GM19452 (cell line): ENCODE results near the gene ADSS1.
A peak's percentile ranks its signal among the peaks of the same experiment; 100 is the strongest.
"Not testable (repeated sequence)": the region's sequence is repeated elsewhere in the genome, so short reads cannot be mapped to it uniquely, and the experiment has no call there.

Experiments used
- ATAC-seq: cut with Tn5 transposase; IDR thresholded peaks from one replicate; pipeline ENCODE4 v1.9.1; 2021; ENCODE audit not compliant: unreplicated experiment

ADSS1 gene

DNA sequence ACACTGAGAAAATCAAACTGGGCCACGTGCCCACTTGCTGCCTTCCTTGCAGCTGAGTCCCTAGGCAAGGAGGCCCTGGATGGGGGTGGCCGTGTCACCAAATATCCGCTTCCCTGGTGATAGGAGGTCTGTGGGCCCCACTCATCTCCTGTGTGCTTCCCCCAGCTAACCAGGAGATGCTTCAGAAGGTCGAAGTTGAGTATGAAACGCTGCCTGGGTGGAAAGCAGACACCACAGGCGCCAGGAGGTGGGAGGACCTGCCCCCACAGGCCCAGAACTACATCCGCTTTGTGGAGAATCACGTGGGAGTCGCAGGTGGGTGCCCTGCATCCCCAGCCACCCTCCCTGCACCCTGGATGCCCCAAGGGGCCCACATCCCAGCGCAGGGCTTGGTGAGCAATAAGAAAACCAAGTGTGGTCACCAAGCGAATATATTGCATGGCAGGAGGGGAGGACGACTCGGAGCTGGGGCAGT lies 22.1 kb downstream of the ADSS1 start:
- ATAC-seq: no peak

DNA sequence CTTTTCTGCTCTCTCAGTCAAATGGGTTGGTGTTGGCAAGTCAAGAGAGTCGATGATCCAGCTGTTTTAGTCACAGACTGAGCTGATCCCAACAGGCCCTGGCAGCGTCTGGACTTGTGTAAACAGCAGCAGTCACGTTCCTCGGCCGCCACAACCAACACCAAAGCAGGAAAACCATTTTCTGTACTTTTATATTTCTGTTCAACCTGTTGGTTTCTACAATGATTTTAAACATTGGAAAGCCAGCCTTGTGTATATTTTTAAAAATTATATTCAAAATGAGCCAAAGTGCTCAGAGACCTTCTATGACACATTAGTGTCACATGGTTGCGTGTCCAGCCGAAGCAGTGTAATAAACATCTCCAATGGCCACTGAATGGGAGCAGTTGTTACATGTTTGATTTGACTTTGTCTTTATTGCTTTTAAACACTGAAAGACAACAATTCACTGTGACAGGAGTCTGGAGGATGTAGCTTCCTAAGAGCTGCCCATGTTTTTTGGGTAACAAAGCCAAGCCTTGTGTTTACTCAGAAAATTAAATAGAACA lies 23.0 kb downstream of the ADSS1 start:
- ATAC-seq: no peak

DNA sequence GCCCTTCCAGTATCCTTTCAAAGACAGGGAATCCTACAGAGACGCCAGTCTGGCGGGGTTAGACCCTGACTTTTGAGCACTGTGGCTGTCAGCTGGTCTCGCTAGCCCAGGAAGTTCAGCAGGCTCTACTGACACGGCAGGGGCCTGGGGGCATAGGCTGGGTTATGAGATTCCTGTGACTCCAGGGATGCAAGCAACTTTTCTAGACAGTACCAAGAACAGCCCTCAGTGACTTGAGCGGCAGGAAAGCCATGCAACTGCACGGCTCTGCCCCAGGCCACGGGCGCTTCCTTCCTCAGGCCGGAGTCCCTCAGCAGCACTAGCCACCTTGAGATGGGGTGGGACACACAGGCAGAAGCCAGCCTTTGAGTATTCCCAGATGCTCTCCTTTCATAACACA lies 23.8 kb downstream of the ADSS1 start:
- no peak for ATAC-seq

DNA sequence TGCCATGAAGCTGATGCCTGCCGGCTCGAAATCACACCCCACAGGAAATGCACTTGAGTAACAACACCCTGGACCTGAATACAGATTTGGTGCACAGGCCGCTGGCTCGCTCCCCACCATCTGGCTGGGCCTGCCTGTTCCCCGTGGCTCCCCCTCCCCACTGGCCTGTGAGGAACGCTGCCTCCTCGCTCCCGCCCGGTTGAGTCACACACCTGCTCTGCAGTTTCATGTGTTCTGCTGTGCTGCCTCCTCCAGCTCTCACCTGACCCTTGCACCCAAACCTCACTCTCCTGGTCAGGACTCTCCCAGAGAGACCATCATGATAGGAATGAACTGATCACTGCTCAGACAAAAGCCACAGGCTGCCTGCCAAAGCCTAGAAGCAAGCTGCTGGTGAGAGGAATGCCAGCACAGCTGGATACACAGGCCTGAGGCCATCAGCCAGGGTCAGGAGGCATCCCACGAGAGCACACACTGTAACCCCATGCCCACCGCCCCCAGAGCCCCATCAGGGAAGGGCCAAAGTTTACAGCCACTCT lies 25.2 kb downstream of the ADSS1 start:
- ATAC-seq: no peak

DNA sequence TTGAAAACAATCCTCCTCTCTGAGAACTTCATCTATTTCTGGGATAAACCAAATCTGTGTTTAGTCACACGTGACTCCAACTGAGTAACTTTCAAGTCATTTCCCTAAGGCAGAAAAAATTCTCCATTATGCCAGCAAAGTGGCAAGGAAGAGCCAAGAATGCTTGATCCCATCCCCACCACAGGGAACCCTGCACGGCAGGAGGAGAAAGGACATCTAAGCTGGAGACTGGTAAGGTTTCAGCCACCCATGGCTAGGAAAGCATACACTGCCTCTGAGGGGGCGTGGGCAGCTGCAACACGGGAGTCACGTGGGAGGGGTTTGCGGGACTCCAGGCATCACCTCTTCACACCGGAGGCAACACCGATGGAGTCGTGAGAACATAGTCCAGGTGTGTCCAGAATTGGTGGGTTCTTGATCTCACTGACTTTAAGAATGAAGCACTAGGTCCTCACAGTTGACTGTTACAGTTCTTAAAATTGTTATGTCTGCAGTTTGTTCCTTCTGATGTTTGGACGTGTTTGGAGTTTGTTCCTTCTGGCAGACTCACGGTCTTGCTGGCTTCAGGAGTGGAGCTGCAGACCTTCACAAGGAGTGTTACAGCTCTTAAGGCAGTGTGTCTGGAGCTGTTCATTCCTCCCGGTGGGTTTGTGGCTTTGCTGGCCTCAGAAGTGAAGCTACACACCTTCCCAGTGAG lies 26.2 kb downstream of the ADSS1 start:
- ATAC-seq: no peak

DNA sequence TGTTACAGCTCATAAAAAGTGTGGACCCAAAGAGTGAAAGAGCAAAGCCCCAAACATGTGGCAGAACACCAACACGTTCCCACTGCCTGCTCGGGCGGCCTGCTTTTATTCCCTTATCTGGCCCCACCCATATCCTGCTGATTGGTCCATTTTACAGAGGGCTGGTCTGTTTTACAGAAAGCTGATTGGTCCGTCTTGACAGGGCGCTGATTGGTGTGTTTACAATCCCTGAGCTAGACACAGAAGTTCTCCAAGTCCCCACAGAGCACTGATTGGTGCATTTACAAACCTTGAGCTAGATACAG lies 26.7 kb downstream of the ADSS1 start:
- ATAC-seq: not testable (repeated sequence)

DNA sequence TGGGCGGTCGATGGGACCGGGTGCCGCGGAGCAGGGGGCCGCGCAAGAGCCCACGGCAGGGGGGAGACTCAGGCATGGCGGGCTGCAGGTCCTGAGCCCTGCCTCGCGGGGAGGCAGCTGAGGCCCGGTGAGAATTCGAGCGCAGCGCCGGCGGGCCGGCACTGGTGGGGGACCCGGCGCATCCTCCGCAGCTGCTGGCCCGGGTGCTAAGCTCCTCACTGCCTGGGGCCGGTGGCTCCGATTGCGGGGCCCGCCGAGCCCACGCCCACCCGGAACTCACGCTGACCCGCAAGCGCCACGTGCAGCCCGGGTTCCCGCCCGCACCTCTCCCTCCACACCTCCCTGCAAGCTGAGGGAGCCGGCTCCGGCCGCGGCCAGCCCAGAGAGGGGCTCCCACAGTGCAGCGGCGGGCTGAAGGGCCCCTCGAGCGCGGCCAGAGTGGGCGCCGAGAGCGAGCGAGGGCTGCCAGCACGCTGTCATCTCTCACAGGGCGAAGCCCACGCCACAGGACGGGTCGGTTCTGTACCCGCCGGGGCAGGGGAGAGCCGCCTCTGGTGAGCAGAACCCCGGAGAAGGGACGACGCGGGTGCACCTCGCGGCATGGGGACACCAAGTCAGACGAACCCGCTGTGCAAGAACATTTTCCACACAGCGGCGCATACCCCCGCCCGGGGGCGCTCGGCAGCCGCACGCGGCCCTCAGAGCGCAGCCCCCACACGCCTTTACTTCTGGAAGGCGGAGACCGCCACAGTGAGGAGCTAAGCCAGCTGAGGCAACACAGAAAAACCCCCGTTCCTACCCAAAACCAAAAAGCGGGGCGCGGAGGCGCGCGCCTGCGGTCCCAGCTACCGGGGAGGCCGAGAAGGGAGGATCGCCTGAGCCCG lies 27.8 kb downstream of the ADSS1 start:
- no peak for ATAC-seq

DNA sequence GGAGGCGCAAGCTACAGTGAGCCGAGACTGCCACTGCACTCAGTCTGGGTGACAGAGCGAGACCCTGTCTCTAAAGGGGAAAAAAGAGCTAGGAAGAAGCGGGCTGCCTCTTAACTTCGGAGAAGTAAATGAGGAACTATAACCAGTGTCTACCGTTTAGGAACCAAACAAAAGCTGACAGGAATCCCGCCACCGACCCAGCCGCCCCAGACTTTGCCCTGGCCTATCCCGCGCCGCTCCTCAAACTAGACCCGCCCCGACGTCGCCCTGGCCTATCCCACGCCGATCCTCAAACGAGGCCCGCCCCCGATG lies 28.4 kb downstream of the ADSS1 start:
- peak; percentile 79 for ATAC-seq

DNA sequence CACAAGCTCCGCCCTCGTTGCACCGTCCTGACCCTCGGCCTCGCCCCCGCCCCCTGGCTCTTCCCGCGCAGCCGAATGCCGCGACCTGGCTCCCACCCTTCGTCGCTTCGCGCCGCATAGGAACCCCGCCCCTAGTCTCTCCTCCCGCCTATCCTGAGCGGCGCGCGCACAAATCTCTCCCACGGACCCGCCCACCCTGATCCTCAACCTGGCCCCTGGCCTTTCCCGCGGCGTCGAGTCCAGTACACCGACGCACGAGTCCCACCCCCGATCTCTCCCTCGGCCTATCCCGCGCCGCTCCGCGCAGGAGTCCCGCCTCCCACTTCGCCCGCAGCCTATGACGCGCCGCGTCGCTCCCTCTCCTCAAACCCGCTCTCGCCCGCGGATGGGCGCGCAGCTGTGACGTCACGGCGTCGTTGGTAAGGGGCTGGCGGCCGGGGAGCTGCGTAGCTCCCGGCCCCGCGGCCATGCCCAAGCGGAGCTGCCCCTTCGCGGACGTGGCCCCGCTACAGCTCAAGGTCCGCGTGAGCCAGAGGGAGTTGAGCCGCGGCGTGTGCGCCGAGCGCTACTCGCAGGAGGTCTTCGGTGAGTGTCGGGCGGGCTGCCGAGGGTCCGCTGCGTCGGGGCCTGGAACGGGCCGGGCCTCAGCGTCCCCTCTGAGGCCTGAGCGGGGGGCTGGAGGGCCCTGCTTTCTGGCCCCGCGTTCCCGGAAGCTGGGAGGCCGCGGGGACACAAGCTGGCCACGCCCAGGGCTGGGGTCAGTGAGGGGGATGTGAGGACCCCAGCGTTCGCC lies 28.9 kb downstream of the ADSS1 start, which contains the start of gene SIVA1:
Gene SIVA1, plus strand, starts transcription at position 413 of the 793 bp plus-strand sequence. Its CDS starts 55 bp downstream, at position 468.
- peak; percentile 90 for ATAC-seq

DNA sequence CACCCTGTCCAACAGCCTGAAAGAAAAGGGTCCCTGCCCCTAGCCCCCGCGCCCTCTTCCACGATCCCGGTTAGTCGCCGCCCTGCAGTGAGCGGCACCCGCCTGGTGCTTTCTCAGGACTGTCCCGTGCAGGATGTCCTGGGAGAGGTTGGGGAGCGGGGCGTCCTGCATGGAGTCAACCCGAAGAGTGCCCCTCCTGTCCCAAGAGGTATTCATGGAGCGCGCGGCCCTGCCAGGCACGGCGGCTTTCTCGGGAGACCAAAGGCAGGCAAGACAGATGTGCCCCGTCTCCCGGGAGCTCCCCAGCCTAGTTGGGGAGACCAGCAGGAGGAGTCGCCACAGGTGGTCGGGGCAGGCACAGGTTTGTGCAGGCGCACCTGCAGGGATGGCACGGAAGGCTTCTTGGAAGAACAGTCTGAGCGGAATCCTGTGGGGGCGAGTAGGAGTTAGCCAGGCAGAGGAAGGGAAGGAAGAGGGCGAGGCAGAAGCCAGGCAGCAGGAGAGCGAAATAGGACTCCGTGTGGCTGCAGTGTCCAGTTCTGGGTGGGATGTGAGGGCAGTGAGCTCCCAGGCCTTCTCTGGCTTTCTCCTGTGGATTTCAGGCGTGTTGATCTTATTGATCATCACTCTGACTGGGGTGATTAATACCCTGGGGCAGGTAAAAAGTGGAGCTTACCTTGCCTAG lies 29.6 kb downstream of the ADSS1 start:
- ATAC-seq: no peak

DNA sequence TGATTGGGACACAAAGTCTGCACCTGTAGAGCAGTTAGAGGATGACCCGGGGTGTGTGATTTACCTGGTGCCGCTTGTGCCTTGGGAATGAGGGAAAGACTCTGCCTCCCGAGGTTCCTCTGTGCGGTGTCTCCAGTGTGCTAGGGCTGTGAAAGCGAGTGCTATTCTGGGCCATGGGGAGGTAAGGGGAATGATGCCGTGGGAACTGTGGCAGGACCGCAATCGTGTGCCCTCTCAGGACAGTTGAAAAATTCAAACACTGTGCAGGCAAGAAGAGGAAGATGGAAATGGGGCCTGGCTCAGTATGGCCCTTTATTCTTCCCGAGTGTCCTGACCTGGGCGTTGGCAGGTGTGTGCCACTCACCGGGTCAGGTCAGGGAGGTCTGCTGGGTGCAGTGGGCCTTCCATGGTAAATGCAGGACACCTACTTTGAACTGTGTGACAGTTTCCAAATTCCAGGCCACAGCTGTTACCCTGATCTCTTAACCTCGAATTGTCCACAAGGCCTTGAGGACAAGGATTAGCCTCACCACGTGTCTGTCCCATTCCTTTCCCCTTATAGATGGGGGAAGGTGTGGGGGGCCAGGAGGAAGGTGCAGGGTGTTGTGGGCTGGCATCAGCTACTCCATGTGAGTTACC lies 30.3 kb downstream of the ADSS1 start:
- no peak for ATAC-seq

DNA sequence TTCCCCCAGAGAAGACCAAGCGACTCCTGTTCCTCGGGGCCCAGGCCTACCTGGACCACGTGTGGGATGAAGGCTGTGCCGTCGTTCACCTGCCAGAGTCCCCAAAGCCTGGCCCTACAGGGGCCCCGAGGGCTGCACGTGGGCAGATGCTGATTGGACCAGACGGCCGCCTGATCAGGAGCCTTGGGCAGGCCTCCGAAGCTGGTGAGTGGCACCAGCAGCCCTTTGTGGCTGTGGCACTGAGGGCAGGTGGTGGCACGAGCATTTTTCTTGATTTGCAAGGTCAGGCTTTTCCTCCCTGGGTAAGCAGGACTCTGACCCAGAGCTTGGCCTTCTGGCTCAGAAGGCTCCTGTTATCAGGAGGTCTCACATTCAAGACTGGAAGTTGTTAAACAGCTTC lies 31.6 kb downstream of the ADSS1 start:
- no peak for ATAC-seq

DNA sequence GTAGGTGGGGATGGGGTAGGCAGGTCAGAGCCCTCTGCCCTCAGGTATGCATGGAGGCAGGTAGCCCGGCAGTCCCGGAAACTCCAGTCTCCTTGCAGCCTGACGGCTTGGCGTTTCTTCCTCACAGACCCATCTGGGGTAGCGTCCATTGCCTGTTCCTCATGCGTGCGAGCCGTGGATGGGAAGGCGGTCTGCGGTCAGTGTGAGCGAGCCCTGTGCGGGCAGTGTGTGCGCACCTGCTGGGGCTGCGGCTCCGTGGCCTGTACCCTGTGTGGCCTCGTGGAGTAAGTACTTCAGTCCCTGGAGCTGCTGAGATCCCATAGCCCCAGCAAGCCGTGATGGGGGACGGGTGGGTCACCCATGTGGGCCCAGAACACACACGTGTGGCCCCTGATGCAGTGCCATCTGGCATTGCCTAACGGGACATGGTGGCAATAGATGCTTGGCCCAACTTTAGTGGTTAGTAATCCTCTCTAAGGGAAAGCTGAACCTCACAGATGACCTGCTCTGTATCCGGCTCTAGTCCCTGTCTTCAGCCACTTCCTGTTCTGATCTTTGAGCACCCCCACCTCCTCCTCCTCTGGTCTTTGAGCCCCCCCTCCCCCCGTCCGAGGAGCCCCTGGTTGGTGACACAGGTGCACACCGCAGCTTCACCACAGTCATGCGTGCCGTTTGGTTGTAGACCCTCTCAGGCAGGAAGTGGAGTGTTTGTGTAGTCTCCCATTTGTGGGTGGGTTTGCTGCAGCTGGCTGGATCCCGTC lies 32.6 kb downstream of the ADSS1 start:
- ATAC-seq: no peak

DNA sequence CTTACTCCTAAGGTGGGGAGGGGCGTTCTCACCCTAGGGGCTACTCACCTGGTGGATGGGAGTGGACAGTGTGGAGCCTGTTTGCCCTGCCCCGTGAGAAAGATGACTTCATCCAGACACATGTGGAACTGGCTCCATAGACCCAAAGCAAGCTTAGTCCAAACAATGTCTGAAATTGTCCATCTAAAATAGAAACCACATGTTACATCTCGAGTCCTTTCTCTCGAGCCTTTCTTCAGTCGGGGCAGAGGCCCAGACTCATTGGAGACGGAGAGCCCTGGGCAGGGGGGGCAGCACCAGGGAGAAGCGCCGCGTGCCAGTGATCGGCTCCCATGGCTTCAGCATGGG lies 33.2 kb downstream of the ADSS1 start:
- ATAC-seq: no peak

DNA sequence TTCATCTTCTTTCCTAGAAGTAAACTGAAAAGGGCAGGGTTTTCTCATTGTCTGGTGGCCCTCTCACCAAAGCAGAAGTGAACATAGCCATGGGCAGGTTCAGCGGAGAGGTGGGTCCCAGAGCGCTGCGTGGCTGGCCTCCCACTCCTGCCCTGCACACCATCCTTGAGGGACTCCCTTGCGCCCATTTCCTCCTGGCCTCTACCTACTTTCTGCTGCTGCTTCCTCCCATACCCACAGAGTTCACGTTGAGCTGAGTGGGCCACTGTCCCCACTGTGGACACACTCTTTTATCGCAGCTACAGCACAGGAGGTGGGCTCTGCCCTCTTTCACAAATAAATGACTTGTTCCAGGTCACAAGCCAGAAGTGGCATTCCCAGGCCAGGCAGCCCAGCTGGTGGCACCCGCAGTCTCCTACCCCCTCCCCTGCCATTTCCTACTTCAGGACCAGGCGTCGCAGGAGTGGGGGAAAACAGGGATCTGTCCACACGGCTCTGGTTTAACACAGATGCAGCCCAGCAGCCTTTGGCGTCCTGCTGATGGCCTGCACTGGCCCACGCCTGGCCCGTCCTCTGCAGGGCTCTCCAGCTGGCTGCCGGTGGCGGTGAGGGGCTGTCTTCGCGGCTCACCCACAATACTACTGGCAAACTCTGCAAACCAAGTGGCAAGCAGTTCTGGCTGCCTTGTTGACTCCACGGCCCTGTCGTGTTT lies 33.8 kb downstream of the ADSS1 start:
- ATAC-seq: no peak

DNA sequence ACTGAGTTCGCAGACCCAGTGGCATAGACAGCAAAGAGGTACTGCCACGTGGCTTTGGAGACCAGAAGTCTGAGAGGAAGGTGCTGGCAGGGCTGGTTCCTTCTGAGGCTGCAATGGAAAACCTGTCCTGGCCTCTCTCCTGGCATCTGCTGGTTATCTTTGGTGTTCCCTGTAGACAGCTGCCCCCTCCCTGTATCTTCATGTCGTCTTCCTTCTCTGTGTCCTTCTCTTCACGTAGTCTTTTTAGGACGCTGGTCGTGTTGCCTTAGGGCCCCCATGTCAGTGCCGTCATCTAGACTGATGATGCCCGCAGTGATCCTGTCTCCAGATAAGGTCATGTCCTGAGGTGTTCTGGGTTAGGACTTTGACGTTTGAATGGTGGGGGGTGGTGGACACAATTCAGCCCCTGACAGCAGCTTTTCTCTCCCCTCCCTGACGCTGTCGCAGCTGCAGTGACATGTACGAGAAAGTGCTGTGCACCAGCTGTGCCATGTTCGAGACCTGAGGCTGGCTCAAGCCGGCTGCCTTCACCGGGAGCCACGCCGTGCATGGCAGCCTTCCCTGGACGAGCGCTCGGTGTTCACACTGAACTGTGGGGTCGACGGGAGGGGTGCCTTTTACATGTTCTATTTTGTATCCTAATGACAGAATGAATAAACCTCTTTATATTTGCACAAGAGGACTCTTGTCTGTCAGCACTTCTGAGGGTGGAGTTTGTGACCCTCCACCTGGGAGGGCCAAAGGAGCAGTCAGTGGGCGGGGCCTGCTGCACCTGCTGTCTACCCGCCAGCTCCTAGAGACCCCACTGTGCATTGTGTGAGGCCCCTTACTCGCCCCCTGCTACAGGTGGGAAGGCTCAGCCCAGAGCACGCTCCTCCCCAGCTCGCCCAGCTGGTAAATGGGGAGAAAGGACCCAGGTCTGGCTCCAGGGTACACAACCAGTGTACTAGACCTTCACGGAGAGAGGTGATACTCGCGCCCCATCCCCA lies 35.2 kb downstream of the ADSS1 start:
- ATAC-seq: no peak

DNA sequence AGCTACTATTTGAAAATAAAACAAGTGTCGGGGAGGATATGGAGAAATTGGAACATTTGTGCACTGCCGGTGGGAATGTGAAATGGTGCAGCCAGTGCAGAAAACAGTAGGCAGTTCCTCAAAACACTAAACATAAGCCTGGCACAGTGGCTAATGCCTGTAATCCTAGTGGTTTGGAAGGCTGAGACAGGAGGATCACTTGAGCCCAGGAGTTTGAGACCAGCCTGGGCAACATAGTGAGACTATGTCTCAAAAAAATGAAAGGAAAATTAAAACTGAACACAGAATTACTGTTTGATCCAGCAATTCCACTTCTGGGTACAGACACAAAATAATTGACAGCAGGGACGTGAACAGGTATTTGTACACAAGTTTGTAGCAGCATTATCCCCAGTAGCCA lies 41.5 kb downstream of the ADSS1 start:
- no peak for ATAC-seq
